ENCODE measurements around the gene COL26A1.

COL26A1 gene

GRCh38 chr7:101527844-101528667 lies 165.4 kb downstream of the COL26A1 start:
- Histone ChIP-seq H4K91ac (ENCODE audit: low read depth, low read length, poor library complexity) (no peak overlapping the region), H3K79me1 (ENCODE audit: low read depth, low read length) (peaks cover 7% of the 10 kb centered on the region), H2BK5ac (ENCODE audit: low read length) (no peak overlapping the region), H3K14ac (ENCODE audit: low read length) (no peak overlapping the region), H3K27ac (replicated peaks; ENCODE audit: low read length) (no peak overlapping the region), H4K8ac (ENCODE audit: low read depth, low read length) (no peak overlapping the region), H2AK5ac (ENCODE audit: low read depth, low read length) (no peak overlapping the region), H3K23ac (ENCODE audit: low read depth, low read length, poor library complexity) (peak overlapping the region; percentile 55), H2BK15ac (ENCODE audit: low read length) (no peak overlapping the region), H2BK120ac (ENCODE audit: low read depth, low read length) (no peak overlapping the region), H3K4ac (ENCODE audit: low read length) (no peak overlapping the region), H3K9ac (ENCODE audit: low read depth, low read length, poor library complexity) (no peak overlapping the region), H3K18ac (ENCODE audit: low read length) (no peak overlapping the region), H2BK12ac (ENCODE audit: low read length) (no peak overlapping the region), H3K4me3 (ENCODE audit: low read length in 2 of 2) (no peak overlapping the region), H3K4me2 (ENCODE audit: insufficient read depth, low read length, poor library complexity, severe bottlenecking) (no peak overlapping the region), H2AFZ (ENCODE audit: low read length) (no peak overlapping the region), H3K9me3 (replicated peaks in 1 of 2; ENCODE audit: control insufficient read depth in 2 of 2, insufficient read depth in 1 of 2, low read depth in 1 of 2, low read length in 2 of 2) (no peaks in the 10 kb centered on the region), H3K27me3 (ENCODE audit: control insufficient read depth in 3 of 3, insufficient read depth in 3 of 3, low read depth in 1 of 3, low read length in 3 of 3) (no peaks in the 10 kb centered on the region), H3K4me1 (ENCODE audit: control insufficient read depth in 2 of 2, insufficient read depth in 1 of 2, low read depth in 1 of 2, low read length in 2 of 2) (no peaks in the 10 kb centered on the region), H3K36me3 (replicated peaks in 1 of 2; ENCODE audit: control insufficient read depth in 2 of 2, insufficient read depth in 2 of 2, low read length in 2 of 2) (peaks cover 0 to 10% of the 10 kb centered on the region in 2 donors)
- no peak for DNase-seq (ENCODE audit: low spot score)
- no CpG with 5 or more reads among the region's 13 CpGs for WGBS, 2 donors (ENCODE audit: extremely low coverage in 2 of 2, insufficient read length in 2 of 2, insufficient replicate concordance in 1 of 2)

GRCh38 chr7:101529560-101529959 lies 166.9 kb downstream of the COL26A1 start:
- no peak overlapping the region for H4K91ac ChIP-seq (ENCODE audit: low read depth, low read length, poor library complexity)
- H3K4ac ChIP-seq (ENCODE audit: low read length) = no peak overlapping the region
- no peak overlapping the region for H3K14ac ChIP-seq (ENCODE audit: low read length)
- no peak overlapping the region for H2BK120ac ChIP-seq (ENCODE audit: low read depth, low read length)
- H3K23ac ChIP-seq (ENCODE audit: low read depth, low read length, poor library complexity) = no peak overlapping the region
- no peaks in the 10 kb centered on the region for H3K4me1 ChIP-seq (ENCODE audit: control insufficient read depth in 2 of 2, insufficient read depth in 1 of 2, low read depth in 1 of 2, low read length in 2 of 2)
- DNase-seq (ENCODE audit: low spot score) = no peak
- H2AFZ ChIP-seq (ENCODE audit: low read length) = no peak overlapping the region
- H3K4me2 ChIP-seq (ENCODE audit: insufficient read depth, low read length, poor library complexity, severe bottlenecking) = no peak overlapping the region
- no peak overlapping the region for H4K8ac ChIP-seq (ENCODE audit: low read depth, low read length)
- no peak overlapping the region for H2BK5ac ChIP-seq (ENCODE audit: low read length)
- H2BK12ac ChIP-seq (ENCODE audit: low read length) = no peak overlapping the region
- H3K27me3 ChIP-seq (ENCODE audit: control insufficient read depth in 3 of 3, insufficient read depth in 3 of 3, low read depth in 1 of 3, low read length in 3 of 3) = no peaks in the 10 kb centered on the region
- peaks cover 7% of the 10 kb centered on the region for H3K79me1 ChIP-seq (ENCODE audit: low read depth, low read length)
- no peak overlapping the region for H3K18ac ChIP-seq (ENCODE audit: low read length)
- no peaks in the 10 kb centered on the region for H3K9me3 ChIP-seq (replicated peaks in 1 of 2; ENCODE audit: control insufficient read depth in 2 of 2, insufficient read depth in 1 of 2, low read depth in 1 of 2, low read length in 2 of 2)
- H3K27ac ChIP-seq (replicated peaks; ENCODE audit: low read length) = no peak overlapping the region
- no peak overlapping the region for H3K4me3 ChIP-seq (ENCODE audit: low read length in 2 of 2)
- no peak overlapping the region for H2BK15ac ChIP-seq (ENCODE audit: low read length)
- no peak overlapping the region for H3K9ac ChIP-seq (ENCODE audit: low read depth, low read length, poor library complexity)
- H2AK5ac ChIP-seq (ENCODE audit: low read depth, low read length) = no peak overlapping the region
- H3K36me3 ChIP-seq (replicated peaks in 1 of 2; ENCODE audit: control insufficient read depth in 2 of 2, insufficient read depth in 2 of 2, low read length in 2 of 2) = peaks cover 0 to 15% of the 10 kb centered on the region in 2 donors
- WGBS, 2 donors (ENCODE audit: extremely low coverage in 2 of 2, insufficient read length in 2 of 2, insufficient replicate concordance in 1 of 2) = no CpG with 5 or more reads among the region's 4 CpGs

- Histone ChIP-seq H3K4me1 (ENCODE audit: control insufficient read depth in 2 of 2, insufficient read depth in 1 of 2, low read depth in 1 of 2, low read length in 2 of 2) (peaks cover 0 to 2% of the 10 kb centered on the region in 2 donors), H3K9ac (ENCODE audit: low read depth, low read length, poor library complexity) (no peak overlapping the region), H3K27ac (replicated peaks; ENCODE audit: low read length) (no peak overlapping the region), H2AFZ (ENCODE audit: low read length) (no peak overlapping the region), H3K79me1 (ENCODE audit: low read depth, low read length) (peaks cover 3% of the 10 kb centered on the region), H4K91ac (ENCODE audit: low read depth, low read length, poor library complexity) (no peak overlapping the region), H3K4me3 (ENCODE audit: low read length in 2 of 2) (no peak overlapping the region), H3K4me2 (ENCODE audit: insufficient read depth, low read length, poor library complexity, severe bottlenecking) (no peak overlapping the region), H3K27me3 (ENCODE audit: control insufficient read depth in 3 of 3, insufficient read depth in 3 of 3, low read depth in 1 of 3, low read length in 3 of 3) (no peaks in the 10 kb centered on the region), H3K4ac (ENCODE audit: low read length) (no peak overlapping the region), H2BK5ac (ENCODE audit: low read length) (no peak overlapping the region), H4K8ac (ENCODE audit: low read depth, low read length) (no peak overlapping the region), H3K14ac (ENCODE audit: low read length) (no peak overlapping the region), H3K9me3 (replicated peaks in 1 of 2; ENCODE audit: control insufficient read depth in 2 of 2, insufficient read depth in 1 of 2, low read depth in 1 of 2, low read length in 2 of 2) (no peaks in the 10 kb centered on the region), H2AK5ac (ENCODE audit: low read depth, low read length) (no peak overlapping the region), H3K23ac (ENCODE audit: low read depth, low read length, poor library complexity) (no peak overlapping the region), H3K18ac (ENCODE audit: low read length) (no peak overlapping the region), H2BK15ac (ENCODE audit: low read length) (no peak overlapping the region), H2BK120ac (ENCODE audit: low read depth, low read length) (no peak overlapping the region), H3K36me3 (replicated peaks in 1 of 2; ENCODE audit: control insufficient read depth in 2 of 2, insufficient read depth in 2 of 2, low read length in 2 of 2) (peaks cover 0 to 9% of the 10 kb centered on the region in 2 donors), H2BK12ac (ENCODE audit: low read length) (no peak overlapping the region)
- DNase-seq (ENCODE audit: low spot score) = no peak
- no CpG with 5 or more reads among the region's 16 CpGs for WGBS, 2 donors (ENCODE audit: extremely low coverage in 2 of 2, insufficient read length in 2 of 2, insufficient replicate concordance in 1 of 2)
Observed at GRCh38 chr7:101531726-101532357, 169.2 kb downstream of the COL26A1 start.

GRCh38 chr7:101532400-101533102 lies 169.9 kb downstream of the COL26A1 start:
- no peak overlapping the region for H2BK5ac ChIP-seq (ENCODE audit: low read length)
- H4K91ac ChIP-seq (ENCODE audit: low read depth, low read length, poor library complexity) = no peak overlapping the region
- H3K79me1 ChIP-seq (ENCODE audit: low read depth, low read length) = peaks cover 3% of the 10 kb centered on the region
- no peak overlapping the region for H3K9ac ChIP-seq (ENCODE audit: low read depth, low read length, poor library complexity)
- no peak overlapping the region for H3K23ac ChIP-seq (ENCODE audit: low read depth, low read length, poor library complexity)
- peak overlapping the region; percentile 38 for H3K14ac ChIP-seq (ENCODE audit: low read length)
- no peak overlapping the region for H3K4me2 ChIP-seq (ENCODE audit: insufficient read depth, low read length, poor library complexity, severe bottlenecking)
- peaks cover 0 to 2% of the 10 kb centered on the region in 2 donors for H3K4me1 ChIP-seq (ENCODE audit: control insufficient read depth in 2 of 2, insufficient read depth in 1 of 2, low read depth in 1 of 2, low read length in 2 of 2)
- H3K36me3 ChIP-seq (replicated peaks in 1 of 2; ENCODE audit: control insufficient read depth in 2 of 2, insufficient read depth in 2 of 2, low read length in 2 of 2) = peaks cover 0 to 7% of the 10 kb centered on the region in 2 donors
- H3K27me3 ChIP-seq (ENCODE audit: control insufficient read depth in 3 of 3, insufficient read depth in 3 of 3, low read depth in 1 of 3, low read length in 3 of 3) = no peaks in the 10 kb centered on the region
- H2AFZ ChIP-seq (ENCODE audit: low read length) = no peak overlapping the region
- no peak overlapping the region for H2BK120ac ChIP-seq (ENCODE audit: low read depth, low read length)
- no peak for DNase-seq (ENCODE audit: low spot score)
- H3K4ac ChIP-seq (ENCODE audit: low read length) = no peak overlapping the region
- no peak overlapping the region for H2AK5ac ChIP-seq (ENCODE audit: low read depth, low read length)
- WGBS, 2 donors (ENCODE audit: extremely low coverage in 2 of 2, insufficient read length in 2 of 2, insufficient replicate concordance in 1 of 2) = no CpG with 5 or more reads among the region's 4 CpGs
- no peak overlapping the region for H3K18ac ChIP-seq (ENCODE audit: low read length)
- H3K4me3 ChIP-seq (ENCODE audit: low read length in 2 of 2) = no peak overlapping the region
- H3K27ac ChIP-seq (replicated peaks; ENCODE audit: low read length) = no peak overlapping the region
- H2BK15ac ChIP-seq (ENCODE audit: low read length) = no peak overlapping the region
- no peak overlapping the region for H4K8ac ChIP-seq (ENCODE audit: low read depth, low read length)
- H2BK12ac ChIP-seq (ENCODE audit: low read length) = no peak overlapping the region
- no peaks in the 10 kb centered on the region for H3K9me3 ChIP-seq (replicated peaks in 1 of 2; ENCODE audit: control insufficient read depth in 2 of 2, insufficient read depth in 1 of 2, low read depth in 1 of 2, low read length in 2 of 2)

Measured in neuronal stem cell (in vitro differentiated cells).